HepG2 (cell line): ENCODE results near the gene CACNA2D1.

Source experiments
- BCL6 ChIP-seq: IDR thresholded peaks from 2 replicates; pipeline ENCODE4 v1.6.1; 2016; ENCODE audit warnings: missing genetic modification reagents, missing compliant biosample characterization
- KDM5B ChIP-seq: sonication (generic); formaldehyde crosslinking; IDR thresholded peaks from 2 replicates; pipeline ENCODE4 v1.4.0; 2020; ENCODE audit warnings: missing genetic modification reagents, mild to moderate bottlenecking, borderline replicate concordance
- POLR2A ChIP-seq, 2 experiments: IDR thresholded peaks; 2 replicates each; pipeline ENCODE4 v1.6.1; 2011; ENCODE audit warnings: low read depth in 2 of 2, low read length in 2 of 2, mild to moderate bottlenecking in 1 of 2, moderate library complexity in 1 of 2; ENCODE audit not compliant: insufficient read depth in 1 of 2
- ZC3H4 ChIP-seq: sonication (generic); formaldehyde crosslinking; IDR thresholded peaks from 2 replicates; pipeline ENCODE4 v1.4.0; 2020; ENCODE audit warnings: missing genetic modification reagents, borderline replicate concordance

DNA sequence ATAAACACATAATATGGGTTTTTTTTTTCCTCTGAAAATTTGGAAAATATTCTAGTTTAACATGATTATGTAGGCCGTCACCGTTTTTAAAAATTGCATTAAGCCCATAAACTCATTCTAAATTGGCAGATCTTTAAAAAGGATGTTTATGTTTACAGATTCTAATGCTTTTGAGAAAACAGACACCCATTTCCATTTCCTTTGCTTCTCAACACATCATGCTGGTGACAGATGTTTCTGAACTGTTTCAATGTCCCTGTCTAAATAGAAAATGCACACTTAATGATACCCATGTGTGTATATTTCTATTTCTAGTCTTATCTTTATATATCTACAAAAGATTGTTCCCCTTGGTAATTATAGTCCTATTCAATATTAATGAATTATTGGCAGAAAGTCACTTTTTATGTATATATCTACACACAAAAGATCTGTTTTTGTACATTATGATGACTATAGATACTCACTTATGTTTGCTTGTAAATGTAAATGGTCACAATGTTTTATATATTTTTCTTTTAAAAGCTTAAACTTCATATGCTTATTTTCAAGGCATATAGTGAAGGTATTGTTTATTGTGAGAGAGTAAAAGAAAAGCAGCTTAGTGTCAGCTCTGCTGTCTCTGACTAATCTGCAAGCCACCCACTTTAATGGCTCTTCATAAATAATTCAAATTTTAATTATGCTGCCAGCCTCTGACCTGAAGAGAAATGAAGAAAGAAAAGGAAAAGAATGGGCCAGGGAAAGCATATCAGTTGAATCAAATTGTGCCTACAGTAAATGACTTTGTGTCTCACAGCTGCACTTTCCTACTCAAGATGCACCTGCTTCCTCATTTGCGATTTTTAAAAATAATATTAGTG, 179.4 kb downstream of the CACNA2D1 start:
- no peak for TF ChIP-seq KDM5B (CRISPR knock-in tag)
- TF ChIP-seq ZC3H4 (CRISPR knock-in tag) = no peak
- TF ChIP-seq BCL6 = no peak
- TF ChIP-seq POLR2A (IDR thresholded peaks at IDR 0.05; ENCODE audit: insufficient read depth in 1 of 2, low read depth in 2 of 2, low read length in 2 of 2) = no peak
